D341Med (cell line): ENCODE results near the gene SELENOI.
"Not testable (repeated sequence)": the region's sequence is repeated elsewhere in the genome, so short reads cannot be mapped to it uniquely, and the experiment has no call there.

Experiments used
- DNase-seq: peaks from one replicate; pipeline ENCODE4 v3.0.0; 2012; ENCODE audit warnings: low spot score

SELENOI gene

GRCh38 chr2:26359886-26360473 is 14.0 kb downstream of the SELENOI start:
- DNase-seq: no peak

GRCh38 chr2:26363323-26363722 is 17.4 kb downstream of the SELENOI start:
- DNase-seq: no peak

GRCh38 chr2:26363958-26364357 is 18.0 kb downstream of the SELENOI start:
- DNase-seq: no peak

- DNase-seq: no peak
These were observed 18.7 kb downstream of the SELENOI start for GRCh38 chr2:26364669-26365068.

- DNase-seq: no peak
These were observed 21.0 kb downstream of the SELENOI start for GRCh38 chr2:26366957-26367356.

GRCh38 chr2:26369664-26370063 is 23.7 kb downstream of the SELENOI start:
- not testable (repeated sequence) for DNase-seq

- not testable (repeated sequence) for DNase-seq
These were observed 25.0 kb downstream of the SELENOI start for GRCh38 chr2:26370909-26371308.

GRCh38 chr2:26376799-26377198 is 30.9 kb downstream of the SELENOI start:
- DNase-seq: no peak

- no peak for DNase-seq
These were observed 34.3 kb downstream of the SELENOI start for GRCh38 chr2:26380281-26380680.

GRCh38 chr2:26382564-26382963 is 36.6 kb downstream of the SELENOI start:
- DNase-seq: no peak

GRCh38 chr2:26384183-26384582 is 38.2 kb downstream of the SELENOI start:
- DNase-seq: no peak

- no peak for DNase-seq
These were observed 38.7 kb downstream of the SELENOI start for GRCh38 chr2:26384597-26384996.

- no peak for DNase-seq
These were observed 41.2 kb downstream of the SELENOI start for GRCh38 chr2:26387189-26387588.

GRCh38 chr2:26394694-26395093 is 48.8 kb downstream of the SELENOI start:
- DNase-seq: no peak

GRCh38 chr2:26395394-26395793 is 49.5 kb downstream of the SELENOI start:
- DNase-seq: no peak

- DNase-seq: no peak
These were observed 50.9 kb downstream of the SELENOI start for GRCh38 chr2:26396734-26397298.

GRCh38 chr2:26399771-26400376 is 53.9 kb downstream of the SELENOI start:
- no peak for DNase-seq

- no peak for DNase-seq
These were observed 54.8 kb downstream of the SELENOI start for GRCh38 chr2:26400723-26401122.

- DNase-seq: peak; percentile 53
These were observed 56.0 kb downstream of the SELENOI start, which contains the start of gene DRC1 for GRCh38 chr2:26401739-26402541. Gene DRC1, plus strand, starts transcription at chr2:26401920. Its CDS starts 70 bp downstream, at chr2:26401990.

- DNase-seq: no peak
These were observed 61.6 kb downstream of the SELENOI start for GRCh38 chr2:26407526-26407925.

- DNase-seq: no peak
These were observed 63.8 kb downstream of the SELENOI start for GRCh38 chr2:26409785-26410184.

GRCh38 chr2:26410764-26411243 is 64.9 kb downstream of the SELENOI start:
- no peak for DNase-seq

- no peak for DNase-seq
These were observed 65.5 kb downstream of the SELENOI start for GRCh38 chr2:26411419-26411818.
